NCI-H1105 (cell line): Measurements from ENCODE around the gene LONRF2.
A peak's percentile ranks its signal among the peaks of the same experiment; 100 is the strongest.
"Not testable (repeated sequence)": the region's sequence is repeated elsewhere in the genome, so short reads cannot be mapped to it uniquely, and the experiment has no call there.

ENCODE experiments used
- DNase-seq: peaks from one replicate; lab custom pipeline; 2025; lab: John Stamatoyannopoulos, UW

LONRF2 gene

GRCh38 chr2:100254646-100255210 lies 67.6 kb downstream of the LONRF2 start:
- DNase-seq = no peak

GRCh38 chr2:100253786-100254185 lies 68.5 kb downstream of the LONRF2 start:
- DNase-seq = no peak

- no peak for DNase-seq
These were observed 69.2 kb downstream of the LONRF2 start for GRCh38 chr2:100252811-100253698.

DNA sequence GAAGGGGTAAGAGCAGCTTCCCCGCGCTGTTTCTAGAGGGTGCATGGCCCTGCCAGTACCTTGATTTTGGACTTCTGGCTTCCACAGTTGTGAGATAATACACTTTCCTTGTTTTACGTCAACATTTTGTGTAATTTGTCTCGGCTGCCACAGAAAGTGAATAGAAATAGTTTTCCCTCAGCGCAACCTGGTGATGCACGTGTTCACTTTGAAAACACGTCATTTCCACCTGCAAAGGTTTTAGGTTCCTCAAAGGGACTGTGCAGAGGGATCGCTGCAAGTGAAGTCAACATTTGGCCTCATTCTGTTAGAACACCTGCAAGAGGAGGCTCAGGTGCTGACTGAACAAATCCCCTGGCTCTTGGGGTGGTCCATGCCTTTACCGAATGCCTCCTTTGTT lies 71.7 kb downstream of the LONRF2 start:
- no peak for DNase-seq

- no peak for DNase-seq
These were observed 73.3 kb downstream of the LONRF2 start for GRCh38 chr2:100248971-100249370.

- not testable (repeated sequence) for DNase-seq
These were observed 73.7 kb downstream of the LONRF2 start for GRCh38 chr2:100248556-100248955.

GRCh38 chr2:100248044-100248330 lies 74.3 kb downstream of the LONRF2 start:
- no peak for DNase-seq

DNA sequence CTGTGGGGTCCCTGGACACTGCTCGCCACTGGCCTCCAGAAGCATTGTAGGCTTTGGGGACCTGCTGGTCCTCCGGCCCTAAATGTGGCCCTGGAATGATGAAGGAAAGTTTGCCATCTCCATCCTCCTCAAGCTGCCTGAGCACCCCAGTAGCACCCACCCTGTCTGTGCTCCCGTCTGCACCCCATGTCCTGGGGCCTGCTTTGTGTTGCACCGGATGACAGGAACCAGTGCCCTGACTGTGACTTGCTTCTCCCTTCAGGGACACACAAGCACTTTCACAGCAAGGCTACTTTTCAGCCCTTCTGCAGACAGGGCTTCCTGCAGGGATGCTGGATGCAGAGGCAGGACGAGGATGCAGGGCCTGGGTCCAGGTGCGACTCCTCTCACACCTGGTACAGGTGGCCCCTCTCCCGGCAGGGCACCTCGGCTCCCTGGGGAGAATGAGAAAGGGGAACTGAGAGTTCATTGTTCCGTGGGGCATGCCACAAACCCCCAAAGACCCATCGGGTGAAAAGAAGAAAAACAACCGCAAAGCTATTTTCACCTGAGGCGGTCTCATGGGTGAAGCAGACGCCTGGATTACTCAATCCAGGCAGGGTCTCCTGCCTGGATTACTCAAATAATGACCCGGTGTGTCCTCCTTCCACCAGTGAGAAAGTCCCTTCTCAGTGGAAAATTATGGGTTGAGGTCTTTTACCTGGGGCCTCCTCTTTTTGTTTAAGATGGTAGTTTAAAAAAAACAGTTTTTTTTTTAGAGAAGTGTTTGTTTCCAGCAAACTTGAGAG lies 74.9 kb downstream of the LONRF2 start:
- DNase-seq = no peak

GRCh38 chr2:100246163-100247145 lies 75.8 kb downstream of the LONRF2 start:
- DNase-seq = no peak

DNA sequence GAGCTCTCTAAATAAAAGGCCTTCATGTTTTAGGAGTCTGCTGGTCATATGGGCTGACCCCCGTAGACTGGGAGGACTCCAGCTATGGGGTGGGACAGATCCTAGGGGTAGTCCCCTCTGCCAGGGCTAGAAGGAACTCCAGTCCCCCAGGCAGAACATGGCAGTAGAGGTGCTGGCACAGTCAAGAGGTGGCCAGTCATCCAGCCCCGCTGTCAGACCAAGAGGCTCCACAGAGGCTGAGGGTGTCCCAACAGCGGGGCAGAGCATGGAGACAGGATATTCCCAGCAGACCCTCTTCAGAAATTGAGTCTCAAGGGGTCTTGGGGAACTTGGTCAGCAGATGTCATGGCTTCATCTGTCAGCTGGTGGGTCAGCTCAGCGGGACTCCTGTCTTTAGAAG lies 76.6 kb downstream of the LONRF2 start:
- DNase-seq = no peak

GRCh38 chr2:100244881-100245605 lies 77.3 kb downstream of the LONRF2 start:
- no peak for DNase-seq

GRCh38 chr2:100243631-100244030 lies 78.7 kb downstream of the LONRF2 start:
- DNase-seq = no peak

DNA sequence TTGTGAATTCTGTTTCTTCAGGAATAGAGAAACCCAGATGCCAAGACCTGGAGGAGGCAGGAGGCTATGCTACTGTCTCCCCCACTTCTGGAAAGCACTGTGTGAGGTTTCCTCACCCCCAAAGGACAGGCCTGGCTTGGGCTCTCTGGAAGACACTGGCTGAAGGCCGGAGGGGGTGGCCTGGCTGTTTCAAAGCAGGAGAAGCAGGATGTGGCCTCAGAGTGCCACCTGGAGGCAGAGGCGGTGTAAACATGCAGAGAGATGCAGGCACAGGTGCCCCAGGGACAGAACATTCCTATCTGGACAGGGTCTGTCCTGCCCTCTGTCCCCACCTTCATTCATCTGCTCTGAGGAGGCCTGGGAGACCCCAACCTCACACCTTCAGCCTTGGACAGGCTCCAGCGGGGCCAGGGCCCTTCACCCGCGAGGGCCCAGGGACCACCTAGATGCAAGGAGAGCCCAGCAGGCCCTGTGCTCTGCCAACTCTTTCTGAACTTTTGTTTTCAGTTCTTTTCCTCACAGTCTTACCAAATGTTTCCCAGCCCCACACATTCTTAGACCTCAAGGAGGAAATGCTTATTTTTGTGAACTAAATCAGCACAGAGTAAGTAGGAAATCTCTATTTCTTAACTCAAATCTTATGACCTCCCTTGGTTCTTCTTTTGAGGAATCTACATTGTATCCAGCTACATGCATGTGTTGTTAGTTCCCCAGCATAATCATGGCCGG lies 79.2 kb downstream of the LONRF2 start:
- peak; percentile 11 for DNase-seq

DNA sequence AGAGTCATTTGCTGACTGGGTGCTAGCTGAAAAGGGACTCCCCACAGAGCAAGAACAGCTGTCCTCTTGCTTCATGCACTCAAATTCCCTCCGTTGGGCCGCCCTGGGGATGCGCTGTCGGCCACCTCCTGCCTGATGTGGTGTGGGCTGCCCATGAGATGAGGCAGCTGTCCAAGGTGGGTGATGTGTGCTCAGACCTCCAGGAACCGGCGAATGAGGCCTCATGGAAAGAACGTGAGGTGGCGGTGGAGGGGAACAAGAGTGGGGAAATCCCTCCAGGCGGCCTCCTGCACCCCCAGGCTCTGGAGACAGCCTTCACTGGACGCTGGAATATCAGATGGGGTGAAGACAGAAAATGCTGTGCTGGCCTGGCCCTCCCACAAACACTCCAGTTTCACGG lies 79.8 kb downstream of the LONRF2 start:
- no peak for DNase-seq

GRCh38 chr2:100241236-100241635 lies 81.1 kb downstream of the LONRF2 start:
- no peak for DNase-seq

DNA sequence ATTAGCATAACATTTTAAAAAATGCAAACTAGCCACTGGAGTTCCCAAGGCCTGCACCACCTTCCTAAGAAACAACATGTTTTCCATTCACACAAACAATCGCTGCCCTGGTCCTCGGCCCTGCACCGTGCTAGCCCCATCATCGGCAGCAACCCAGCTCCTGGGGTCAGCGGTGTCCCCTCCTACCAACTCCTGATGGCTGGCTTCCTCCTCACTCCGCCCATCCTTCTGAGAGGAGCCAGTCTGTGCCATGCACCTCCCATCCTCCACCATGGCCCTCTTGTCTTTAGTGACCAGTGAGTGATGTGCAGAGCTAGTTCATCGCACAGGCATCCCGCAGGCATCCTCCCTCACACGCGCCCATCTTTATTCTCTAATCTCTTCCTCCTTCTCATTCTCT lies 81.9 kb downstream of the LONRF2 start:
- DNase-seq = no peak

GRCh38 chr2:100239486-100240210 lies 82.7 kb downstream of the LONRF2 start:
- DNase-seq = no peak

GRCh38 chr2:100238471-100238870 lies 83.8 kb downstream of the LONRF2 start:
- DNase-seq = no peak

DNA sequence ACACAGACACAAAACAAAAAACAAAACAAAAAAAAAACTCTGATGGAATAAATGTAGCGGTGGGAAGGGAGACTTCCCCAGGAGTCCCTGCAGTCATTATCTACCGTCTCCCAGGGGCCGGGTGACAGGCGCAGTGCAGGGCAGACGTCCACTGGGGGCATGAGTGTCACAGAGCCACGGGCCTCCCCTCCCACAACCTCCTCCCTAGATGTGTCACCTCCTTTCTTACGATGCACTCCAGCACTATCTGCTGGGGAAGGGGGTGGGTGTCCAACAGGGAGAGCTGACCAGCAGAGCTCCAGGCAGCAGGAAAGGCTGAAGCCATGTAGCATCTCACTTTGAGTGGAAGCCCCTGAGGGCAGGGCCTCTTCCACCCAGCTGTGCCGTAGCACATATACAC lies 84.5 kb downstream of the LONRF2 start:
- DNase-seq = no peak

DNA sequence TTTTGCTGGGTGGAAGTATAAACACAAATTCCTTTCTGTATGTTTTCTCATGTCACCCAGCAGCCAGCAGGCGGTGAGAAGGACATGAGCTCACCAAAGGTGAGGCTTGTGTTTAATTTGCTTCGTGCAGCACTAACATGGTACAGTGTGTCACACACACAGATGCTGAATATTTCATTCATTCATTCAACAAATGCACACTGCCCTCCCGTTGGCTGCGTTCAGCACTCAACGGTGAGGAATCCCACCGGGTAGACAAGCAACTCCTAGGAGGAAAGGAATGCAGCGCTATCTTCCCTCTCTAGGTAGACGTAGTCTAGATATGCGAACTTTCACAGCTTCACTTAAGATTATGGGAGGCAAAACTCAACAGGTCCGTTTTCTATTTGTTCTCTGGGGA lies 85.1 kb downstream of the LONRF2 start:
- no peak for DNase-seq
